Measurements from ENCODE around the gene ZSCAN30.

ZSCAN30 gene

DNA sequence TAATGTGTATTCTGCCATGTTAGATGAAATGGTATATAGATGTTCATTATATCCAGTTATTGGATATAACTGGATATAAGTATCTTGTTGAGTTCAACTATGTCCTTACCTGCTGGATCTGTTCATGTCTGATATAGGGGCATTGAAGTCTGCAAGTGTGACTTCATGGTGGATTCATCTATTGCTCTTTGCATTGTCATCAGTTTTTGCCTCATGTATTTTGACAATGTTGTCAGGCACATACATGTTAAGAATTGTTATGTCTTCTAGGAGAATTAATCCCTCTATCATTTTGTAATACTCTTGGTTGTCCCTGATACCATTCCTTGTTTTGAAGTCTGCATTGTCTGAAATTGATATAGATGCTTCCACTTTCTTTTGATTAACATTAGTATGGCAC is 38.8 kb upstream of the ZSCAN30 start:
- no peak overlapping the region for H3K4me3 ChIP-seq (ENCODE audit: low read depth, low read length)
- TF ChIP-seq, protein P1, sequence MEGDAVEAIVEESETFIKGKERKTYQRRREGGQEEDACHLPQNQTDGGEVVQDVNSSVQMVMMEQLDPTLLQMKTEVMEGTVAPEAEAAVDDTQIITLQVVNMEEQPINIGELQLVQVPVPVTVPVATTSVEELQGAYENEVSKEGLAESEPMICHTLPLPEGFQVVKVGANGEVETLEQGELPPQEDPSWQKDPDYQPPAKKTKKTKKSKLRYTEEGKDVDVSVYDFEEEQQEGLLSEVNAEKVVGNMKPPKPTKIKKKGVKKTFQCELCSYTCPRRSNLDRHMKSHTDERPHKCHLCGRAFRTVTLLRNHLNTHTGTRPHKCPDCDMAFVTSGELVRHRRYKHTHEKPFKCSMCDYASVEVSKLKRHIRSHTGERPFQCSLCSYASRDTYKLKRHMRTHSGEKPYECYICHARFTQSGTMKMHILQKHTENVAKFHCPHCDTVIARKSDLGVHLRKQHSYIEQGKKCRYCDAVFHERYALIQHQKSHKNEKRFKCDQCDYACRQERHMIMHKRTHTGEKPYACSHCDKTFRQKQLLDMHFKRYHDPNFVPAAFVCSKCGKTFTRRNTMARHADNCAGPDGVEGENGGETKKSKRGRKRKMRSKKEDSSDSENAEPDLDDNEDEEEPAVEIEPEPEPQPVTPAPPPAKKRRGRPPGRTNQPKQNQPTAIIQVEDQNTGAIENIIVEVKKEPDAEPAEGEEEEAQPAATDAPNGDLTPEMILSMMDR (IDR thresholded peaks at IDR 0.05; ENCODE audit: insufficient read depth, low read depth, low read length, missing control alignments): no peak
- DNase-seq (ENCODE audit: low read depth): no peak

DNA sequence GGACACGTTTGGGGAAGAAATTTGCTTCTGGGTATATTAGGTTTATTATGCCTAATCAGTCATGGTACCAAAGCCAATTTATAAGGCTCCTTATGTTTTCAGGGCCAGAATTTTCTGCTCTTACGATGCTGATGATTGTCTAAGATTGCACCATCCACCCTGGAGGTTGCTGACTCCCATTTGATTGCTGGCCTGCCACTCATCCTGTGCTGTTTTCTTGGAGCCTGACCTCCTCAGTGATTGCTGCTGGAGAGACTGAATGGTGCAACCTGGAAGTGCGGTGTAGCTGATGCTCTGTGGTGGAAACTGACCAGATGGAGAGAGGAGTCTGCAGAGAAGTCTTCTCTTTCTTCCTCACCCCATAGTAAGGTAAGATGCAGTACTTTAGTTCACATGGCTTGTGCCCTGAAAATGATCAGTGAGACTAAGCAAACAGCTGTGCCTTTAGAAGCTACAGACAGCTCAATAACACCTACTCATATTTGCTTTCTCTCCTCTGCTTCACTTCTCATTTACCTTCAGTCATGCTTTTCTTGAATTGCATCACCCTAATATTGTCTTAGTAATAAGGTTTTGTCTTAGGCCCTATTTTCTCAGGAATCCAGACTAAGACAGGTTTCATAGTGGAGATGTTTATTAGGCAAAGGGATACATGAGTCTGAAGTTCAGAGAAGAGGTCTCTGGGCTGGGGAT is 36.8 kb upstream of the ZSCAN30 start:
- DNase-seq (ENCODE audit: low read depth): no peak
- H3K4me3 ChIP-seq (ENCODE audit: low read depth, low read length): no peak overlapping the region

DNA sequence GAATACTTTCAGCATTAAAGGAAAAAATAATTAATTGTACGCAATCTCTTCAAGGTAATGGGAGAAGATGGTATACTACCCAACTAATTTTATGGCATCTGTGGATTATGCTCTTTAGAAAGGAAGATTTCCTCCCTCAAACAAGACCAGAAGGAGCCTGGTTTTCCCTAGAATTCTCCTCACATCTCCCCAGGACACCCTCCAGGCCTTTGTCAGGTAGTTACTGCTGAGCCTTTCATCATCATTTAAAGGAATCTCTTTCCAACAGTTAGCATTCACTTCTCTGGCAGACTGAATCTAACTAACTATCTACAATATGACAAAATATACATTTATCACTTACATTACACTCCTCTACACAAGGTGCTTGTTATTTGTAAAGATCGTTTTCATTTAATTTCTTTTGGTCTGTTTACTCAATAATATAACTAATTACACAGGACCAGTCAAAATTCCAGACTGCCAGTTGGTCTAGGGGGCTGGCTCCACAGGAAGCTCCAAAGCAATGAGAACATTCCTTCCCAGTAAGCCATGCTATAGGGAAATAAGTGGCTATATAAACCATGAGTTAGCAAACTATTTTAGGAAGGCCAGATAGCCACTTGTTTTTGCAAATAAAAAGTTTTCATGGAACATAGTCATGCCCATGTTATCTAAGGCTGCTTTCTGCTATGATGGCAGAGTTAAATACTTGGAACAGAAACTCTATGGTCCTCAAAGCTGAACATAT is 35.1 kb upstream of the ZSCAN30 start:
- TF ChIP-seq, protein P1 (IDR thresholded peaks at IDR 0.05; ENCODE audit: insufficient read depth, low read depth, low read length, missing control alignments): no peak
- H3K4me3 ChIP-seq (ENCODE audit: low read depth, low read length): no peak overlapping the region
- DNase-seq (ENCODE audit: low read depth): no peak

More for the DNA sequence above, 36.8 kb upstream of the ZSCAN30 start:
- TF ChIP-seq, protein P1 (IDR thresholded peaks at IDR 0.05; ENCODE audit: insufficient read depth, low read depth, low read length, missing control alignments): no peak

DNA sequence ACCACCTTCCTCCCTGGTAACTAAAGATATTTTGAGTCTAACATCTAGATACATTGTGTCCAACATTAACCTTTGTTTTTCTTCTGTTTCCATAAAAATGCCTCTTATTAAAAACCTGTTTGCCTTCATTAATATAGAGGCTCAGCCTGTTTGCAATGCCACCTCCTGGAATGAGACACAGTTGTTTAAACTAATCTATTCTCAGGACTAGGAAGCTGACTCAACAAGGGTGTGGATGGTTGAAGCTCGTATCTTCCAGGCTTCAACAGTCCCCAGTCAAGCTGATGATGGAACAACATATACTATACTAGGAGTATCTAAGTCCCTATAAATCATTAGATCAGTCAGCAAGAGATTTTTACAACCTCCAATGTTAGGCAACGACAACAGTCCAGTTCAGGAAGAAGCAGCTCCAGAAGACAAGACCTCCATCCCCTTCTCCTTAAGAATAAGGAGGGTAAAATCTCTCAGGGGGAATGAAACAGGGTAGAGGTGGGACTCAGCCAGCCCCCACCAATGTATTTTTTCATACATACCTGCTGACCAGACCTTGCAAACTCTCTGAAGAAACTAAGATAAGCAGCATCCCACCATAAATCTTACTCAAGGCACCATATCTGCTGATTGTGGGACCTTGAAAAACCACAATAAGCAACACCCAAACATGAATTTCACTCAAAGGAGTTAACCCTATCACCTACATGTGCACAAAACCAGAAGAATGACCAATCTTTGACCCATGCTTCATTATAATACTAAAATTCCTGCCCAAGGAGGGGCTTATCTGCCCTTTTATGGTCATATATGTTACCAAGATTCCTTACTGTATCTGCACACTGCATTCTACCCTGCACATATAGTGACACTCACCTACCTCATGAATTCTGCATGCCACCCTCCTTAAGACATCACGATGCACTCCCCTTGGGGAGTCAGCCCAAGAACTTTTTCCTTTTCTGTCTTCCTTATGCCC is 32.7 kb upstream of the ZSCAN30 start:
- no peak overlapping the region for H3K4me3 ChIP-seq (ENCODE audit: low read depth, low read length)
- DNase-seq (ENCODE audit: low read depth): no peak
- TF ChIP-seq, protein P1 (IDR thresholded peaks at IDR 0.05; ENCODE audit: insufficient read depth, low read depth, low read length, missing control alignments): no peak

DNA sequence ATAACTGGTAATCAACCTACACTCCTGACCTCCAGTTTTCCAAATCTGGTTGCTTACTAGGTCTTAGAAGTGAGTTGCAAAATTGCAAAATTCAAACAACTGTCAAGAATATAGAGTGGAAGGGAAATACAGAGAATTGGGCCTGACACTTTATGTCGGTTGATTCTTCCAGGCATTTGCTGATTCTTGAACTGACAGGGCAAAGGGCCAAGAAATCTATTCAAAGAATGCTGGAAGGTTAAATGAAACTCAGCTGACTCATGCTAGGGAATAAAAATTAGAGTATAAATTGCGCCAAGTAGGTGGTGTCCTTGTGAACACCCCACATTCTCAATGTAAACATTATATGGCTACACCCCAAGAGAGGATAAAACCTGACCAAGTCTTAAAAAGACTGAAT is 21.5 kb upstream of the ZSCAN30 start:
- H3K4me3 ChIP-seq (ENCODE audit: low read depth, low read length): no peak overlapping the region
- TF ChIP-seq, protein P1 (IDR thresholded peaks at IDR 0.05; ENCODE audit: insufficient read depth, low read depth, low read length, missing control alignments): no peak
- DNase-seq (ENCODE audit: low read depth): no peak

DNA sequence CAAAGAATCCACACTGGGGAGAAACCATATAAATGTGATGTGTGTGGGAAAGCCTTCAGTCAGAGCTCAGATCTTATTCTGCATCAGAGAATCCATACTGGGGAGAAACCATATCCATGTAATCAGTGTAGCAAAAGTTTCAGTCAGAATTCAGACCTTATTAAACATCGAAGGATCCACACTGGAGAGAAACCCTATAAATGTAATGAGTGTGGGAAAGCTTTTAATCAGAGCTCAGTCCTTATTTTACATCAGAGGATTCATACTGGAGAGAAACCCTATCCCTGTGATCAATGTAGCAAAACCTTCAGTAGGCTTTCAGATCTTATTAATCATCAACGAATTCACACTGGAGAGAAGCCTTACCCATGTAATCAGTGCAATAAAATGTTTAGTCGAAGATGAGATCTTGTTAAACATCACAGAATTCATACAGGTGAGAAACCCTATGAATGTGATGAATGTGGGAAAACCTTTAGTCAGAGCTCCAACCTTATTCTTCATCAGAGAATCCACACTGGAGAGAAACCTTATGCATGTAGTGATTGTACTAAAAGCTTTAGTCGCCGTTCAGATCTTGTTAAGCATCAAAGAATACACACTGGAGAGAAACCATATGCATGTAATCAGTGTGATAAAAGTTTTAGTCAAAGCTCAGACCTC is 16.7 kb upstream of the ZSCAN30 start:
- H3K4me3 ChIP-seq (ENCODE audit: low read depth, low read length): no peak overlapping the region
- TF ChIP-seq, protein P1 (IDR thresholded peaks at IDR 0.05; ENCODE audit: insufficient read depth, low read depth, low read length, missing control alignments): no peak
- no peak for DNase-seq (ENCODE audit: low read depth)
